GM12874 (cell line): Measurements from ENCODE around the gene OR2B2.

Experiments
- TF ChIP-seq, protein P1 (sequence below): IDR thresholded peaks from 2 replicates; pipeline ENCODE4 v1.5.1; 2011; ENCODE audit warnings: low read depth, mild to moderate bottlenecking, control low read depth, low read length, moderate library complexity; ENCODE audit not compliant: insufficient read depth

Gene OR2B2

DNA sequence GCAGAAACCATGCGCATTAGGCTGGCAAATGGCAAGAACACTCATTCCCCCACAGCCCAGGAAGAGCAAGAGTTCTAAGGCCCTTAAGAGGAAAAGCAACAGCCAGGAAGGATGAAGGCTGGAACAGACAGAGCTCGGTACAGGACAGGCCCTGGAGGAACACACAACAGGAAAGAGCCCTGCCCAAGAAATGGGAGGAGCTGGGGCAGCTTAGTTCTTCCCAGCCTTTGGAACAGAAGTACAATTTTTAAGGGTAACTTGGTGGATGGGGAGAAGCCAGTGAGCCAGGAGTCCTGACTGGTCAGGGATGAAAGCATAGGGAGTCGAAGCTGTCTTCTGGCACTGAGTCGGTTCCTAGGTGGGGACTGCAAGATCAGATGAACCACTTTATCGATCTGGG, 32.4 kb downstream of the OR2B2 start:
- TF ChIP-seq, protein P1, sequence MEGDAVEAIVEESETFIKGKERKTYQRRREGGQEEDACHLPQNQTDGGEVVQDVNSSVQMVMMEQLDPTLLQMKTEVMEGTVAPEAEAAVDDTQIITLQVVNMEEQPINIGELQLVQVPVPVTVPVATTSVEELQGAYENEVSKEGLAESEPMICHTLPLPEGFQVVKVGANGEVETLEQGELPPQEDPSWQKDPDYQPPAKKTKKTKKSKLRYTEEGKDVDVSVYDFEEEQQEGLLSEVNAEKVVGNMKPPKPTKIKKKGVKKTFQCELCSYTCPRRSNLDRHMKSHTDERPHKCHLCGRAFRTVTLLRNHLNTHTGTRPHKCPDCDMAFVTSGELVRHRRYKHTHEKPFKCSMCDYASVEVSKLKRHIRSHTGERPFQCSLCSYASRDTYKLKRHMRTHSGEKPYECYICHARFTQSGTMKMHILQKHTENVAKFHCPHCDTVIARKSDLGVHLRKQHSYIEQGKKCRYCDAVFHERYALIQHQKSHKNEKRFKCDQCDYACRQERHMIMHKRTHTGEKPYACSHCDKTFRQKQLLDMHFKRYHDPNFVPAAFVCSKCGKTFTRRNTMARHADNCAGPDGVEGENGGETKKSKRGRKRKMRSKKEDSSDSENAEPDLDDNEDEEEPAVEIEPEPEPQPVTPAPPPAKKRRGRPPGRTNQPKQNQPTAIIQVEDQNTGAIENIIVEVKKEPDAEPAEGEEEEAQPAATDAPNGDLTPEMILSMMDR, result no peak

DNA sequence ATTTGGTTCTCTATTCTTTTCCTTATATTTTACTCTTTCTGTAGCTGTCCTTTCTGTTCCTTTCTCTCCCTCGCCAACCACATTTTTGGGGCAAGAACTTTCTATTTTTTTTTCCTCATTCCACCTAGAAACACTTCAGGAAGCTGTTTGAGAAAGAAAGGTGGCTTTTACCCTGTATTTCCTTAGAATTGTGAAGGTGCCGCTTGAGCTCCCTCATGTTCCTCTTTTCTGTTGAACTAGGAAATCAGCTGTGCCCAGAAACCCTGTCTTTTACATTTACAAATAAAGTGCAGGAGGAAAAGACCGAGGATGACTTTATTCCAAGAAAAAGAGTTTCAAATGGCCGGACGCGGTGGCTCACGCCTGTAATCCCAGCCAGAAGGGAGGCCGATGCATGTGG, 38.2 kb downstream of the OR2B2 start:
- TF ChIP-seq, protein P1, result no peak

DNA sequence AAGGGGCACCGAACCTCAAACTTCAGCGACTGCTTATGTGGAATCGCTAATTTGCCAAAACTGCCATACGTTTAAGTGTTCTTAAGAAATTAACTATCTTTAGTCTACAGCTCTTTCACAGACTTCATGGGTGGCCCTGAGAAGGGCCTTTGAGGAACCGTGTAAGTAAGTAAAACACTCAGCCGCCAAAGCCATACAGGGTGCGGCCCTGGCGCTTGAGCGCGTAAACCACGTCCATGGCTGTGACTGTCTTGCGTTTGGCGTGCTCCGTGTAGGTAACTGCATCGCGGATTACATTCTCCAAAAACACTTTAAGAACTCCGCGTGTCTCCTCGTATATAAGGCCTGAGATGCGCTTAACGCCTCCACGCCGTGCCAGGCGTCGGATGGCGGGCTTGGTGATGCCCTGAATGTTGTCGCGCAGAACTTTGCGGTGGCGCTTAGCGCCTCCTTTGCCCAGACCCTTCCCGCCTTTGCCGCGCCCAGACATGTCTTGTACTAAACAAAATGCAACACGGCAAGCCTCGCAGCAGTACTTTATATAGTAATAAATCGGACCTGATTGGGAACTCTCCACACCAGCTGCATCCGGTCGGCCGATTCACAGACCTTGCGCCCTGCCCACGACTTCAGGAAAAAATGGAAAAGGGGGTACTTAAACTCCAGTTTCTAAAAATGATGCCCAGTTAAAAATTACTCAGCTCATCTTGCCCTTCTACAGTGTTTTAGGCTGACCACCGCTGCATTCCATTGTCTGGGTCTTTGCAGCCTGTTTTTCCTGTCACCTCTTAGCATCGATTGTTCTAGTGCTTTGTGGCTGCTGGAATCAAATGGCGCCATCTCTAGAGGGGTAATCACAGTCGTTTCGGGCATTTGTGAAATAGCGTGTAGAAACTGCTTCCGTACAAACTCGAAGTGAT, 38.9 kb downstream of the OR2B2 start:
- TF ChIP-seq, protein P1, result no peak

DNA sequence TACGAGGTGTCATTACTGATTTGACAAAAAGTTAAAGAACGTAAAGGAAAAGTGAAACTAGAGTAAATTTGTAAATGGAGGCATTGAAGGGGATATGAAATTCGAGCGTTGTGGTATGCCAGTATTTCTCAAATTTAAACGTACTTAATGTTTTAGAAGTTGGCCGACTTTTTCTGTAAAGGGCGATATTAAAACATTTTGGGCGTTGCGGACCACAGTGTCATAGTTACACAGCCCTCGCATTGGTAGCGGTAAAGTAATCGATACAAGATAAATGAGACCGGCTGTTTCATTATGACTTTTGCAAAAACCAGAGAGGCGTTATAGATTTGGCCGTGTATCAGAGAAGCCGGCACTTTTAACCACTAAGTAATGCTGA, 39.6 kb downstream of the OR2B2 start:
- TF ChIP-seq, protein P1, result no peak

DNA sequence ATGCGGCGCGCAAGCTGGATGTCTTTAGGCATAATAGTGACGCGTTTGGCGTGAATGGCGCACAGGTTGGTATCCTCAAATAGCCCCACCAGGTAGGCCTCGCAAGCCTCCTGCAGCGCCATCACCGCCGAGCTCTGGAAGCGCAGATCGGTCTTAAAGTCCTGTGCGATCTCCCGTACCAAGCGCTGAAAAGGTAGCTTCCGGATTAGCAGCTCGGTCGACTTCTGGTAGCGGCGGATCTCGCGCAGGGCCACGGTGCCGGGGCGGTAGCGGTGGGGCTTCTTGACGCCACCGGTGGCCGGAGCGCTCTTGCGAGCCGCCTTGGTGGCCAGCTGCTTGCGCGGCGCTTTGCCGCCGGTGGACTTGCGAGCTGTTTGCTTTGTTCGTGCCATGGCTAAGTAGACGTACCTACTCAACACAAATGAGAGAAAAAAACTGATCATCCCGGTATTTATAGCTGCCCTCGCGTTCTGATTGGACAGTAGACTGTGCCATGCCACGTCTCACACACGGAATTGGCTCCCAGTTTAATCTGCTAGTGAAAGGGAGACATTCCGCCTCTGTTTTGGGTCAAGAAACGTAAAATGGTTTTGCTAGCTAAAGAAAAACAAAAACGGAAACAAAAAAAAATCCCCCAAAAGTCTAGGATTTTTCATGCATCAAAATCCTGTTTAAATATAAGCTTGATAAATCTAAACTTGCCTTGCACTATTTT, 40.1 kb downstream of the OR2B2 start:
- TF ChIP-seq, protein P1, result peak; percentile 51

DNA sequence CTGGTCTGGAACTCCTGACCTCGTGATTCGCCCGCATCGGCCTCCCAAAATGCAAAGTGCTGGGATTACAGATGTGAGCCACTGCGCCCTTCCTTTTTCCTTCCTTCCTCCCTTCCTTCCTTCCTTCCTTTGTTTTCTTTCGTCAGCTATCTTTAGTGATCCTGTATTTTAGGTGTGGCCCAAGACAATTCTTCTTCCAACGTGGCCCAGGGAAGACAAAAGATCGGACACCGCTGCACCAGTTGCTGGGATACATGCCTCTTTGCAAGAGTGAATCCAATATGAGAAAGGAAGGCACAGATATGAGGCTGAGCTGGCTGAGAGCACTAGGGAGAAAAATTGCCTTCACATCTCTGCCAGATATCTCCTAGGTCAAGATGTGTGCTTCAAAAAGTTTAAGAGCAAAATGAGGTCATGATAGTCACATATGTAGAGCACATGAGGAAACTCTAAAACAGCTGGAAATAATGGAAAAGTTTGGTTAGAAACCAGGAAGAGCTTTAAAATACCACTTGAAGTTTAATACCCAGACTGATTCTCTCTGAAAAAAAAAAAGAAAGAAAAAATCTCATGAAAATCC, 41.8 kb downstream of the OR2B2 start:
- TF ChIP-seq, protein P1, result no peak

DNA sequence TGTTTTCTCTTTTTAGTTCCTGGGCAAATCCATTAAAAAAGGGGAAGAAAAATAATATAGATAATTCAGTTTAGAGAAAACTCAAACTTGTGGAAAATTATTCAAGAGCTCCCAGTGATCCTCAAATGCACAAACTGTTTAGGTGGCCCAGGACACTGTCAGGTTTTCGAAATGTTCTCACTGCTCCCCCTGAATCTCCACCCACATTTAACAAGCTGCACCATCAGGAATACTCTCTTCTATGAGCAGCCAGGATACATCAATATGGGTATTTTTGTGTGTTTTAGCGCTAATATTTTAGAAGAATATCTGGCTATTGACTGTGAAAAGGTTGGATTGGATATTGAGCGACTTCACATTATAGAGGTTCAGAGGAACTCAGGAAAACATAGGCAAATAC, 43.9 kb downstream of the OR2B2 start:
- TF ChIP-seq, protein P1, result no peak
